Measurements from ENCODE around the gene CENPW.
A peak's percentile ranks its signal among the peaks of the same experiment; 100 is the strongest.

The CENPW gene

GRCh38 chr6:126300735-126301134 is 39.2 kb upstream of the CENPW start:
- Histone ChIP-seq H3K9me3 (ENCODE audit: insufficient read depth, low read length, severe bottlenecking) (no peaks in the 10 kb centered on the region), H3K27me3 (ENCODE audit: insufficient read depth, low read length, poor library complexity) (no peaks in the 10 kb centered on the region), H3K4me1 (ENCODE audit: insufficient read depth, low read length) (no peaks in the 10 kb centered on the region), H3K4me3 (ENCODE audit: low read depth in 1 of 2, low read length in 2 of 2) (no peak overlapping the region), H3K4me2 (ENCODE audit: insufficient read depth, low read length) (no peak overlapping the region), H2AFZ (ENCODE audit: low read depth, low read length) (no peak overlapping the region), H3K36me3 (ENCODE audit: insufficient read depth, low read length) (no peaks in the 10 kb centered on the region), H4K20me1 (ENCODE audit: insufficient read depth, low read length) (no peaks in the 10 kb centered on the region), H3K79me2 (ENCODE audit: insufficient read depth, low read length) (no peaks in the 10 kb centered on the region), H3K9ac (ENCODE audit: low read depth, low read length) (no peak overlapping the region), H3K27ac (ENCODE audit: low read length) (no peak overlapping the region)
- TF ChIP-seq CTCF (IDR thresholded peaks at IDR 0.05; ENCODE audit: borderline replicate concordance, extremely low read depth, low read length, poor library complexity, severe bottlenecking): no peak
- ATAC-seq (ENCODE audit: insufficient read depth, low read depth) (0 out of 3 replicates have a peak, but pooled peaks have one; percentile 27), DNase-seq (no peak)

- Histone ChIP-seq H3K9me3 (ENCODE audit: insufficient read depth, low read length, severe bottlenecking) (no peaks in the 10 kb centered on the region), H3K27me3 (ENCODE audit: insufficient read depth, low read length, poor library complexity) (no peaks in the 10 kb centered on the region), H3K4me1 (ENCODE audit: insufficient read depth, low read length) (no peaks in the 10 kb centered on the region), H3K4me3 (ENCODE audit: low read depth in 1 of 2, low read length in 2 of 2) (no peak overlapping the region), H3K9ac (ENCODE audit: low read depth, low read length) (no peak overlapping the region), H3K79me2 (ENCODE audit: insufficient read depth, low read length) (no peaks in the 10 kb centered on the region), H4K20me1 (ENCODE audit: insufficient read depth, low read length) (no peaks in the 10 kb centered on the region), H3K27ac (ENCODE audit: low read length) (no peak overlapping the region), H2AFZ (ENCODE audit: low read depth, low read length) (no peak overlapping the region), H3K4me2 (ENCODE audit: insufficient read depth, low read length) (no peak overlapping the region), H3K36me3 (ENCODE audit: insufficient read depth, low read length) (no peaks in the 10 kb centered on the region)
- ATAC-seq (ENCODE audit: insufficient read depth, low read depth) (no peak), DNase-seq (no peak)
- TF ChIP-seq EZH2 (IDR thresholded peaks at IDR 0.05; ENCODE audit: borderline replicate concordance, low read depth, low read length, severe bottlenecking) (no peak), CTCF (IDR thresholded peaks at IDR 0.05; ENCODE audit: borderline replicate concordance, extremely low read depth, low read length, poor library complexity, severe bottlenecking) (no peak)
These were observed 37.7 kb upstream of the CENPW start for GRCh38 chr6:126302191-126302590.

- H4K20me1 ChIP-seq (ENCODE audit: insufficient read depth, low read length): no peaks in the 10 kb centered on the region
- no peaks in the 10 kb centered on the region for H3K27me3 ChIP-seq (ENCODE audit: insufficient read depth, low read length, poor library complexity)
- ATAC-seq (ENCODE audit: insufficient read depth, low read depth): no peak
- no peaks in the 10 kb centered on the region for H3K9me3 ChIP-seq (ENCODE audit: insufficient read depth, low read length, severe bottlenecking)
- H3K36me3 ChIP-seq (ENCODE audit: insufficient read depth, low read length): no peaks in the 10 kb centered on the region
- H3K9ac ChIP-seq (ENCODE audit: low read depth, low read length): no peak overlapping the region
- no peak for DNase-seq
- no peak overlapping the region for H3K27ac ChIP-seq (ENCODE audit: low read length)
- H3K79me2 ChIP-seq (ENCODE audit: insufficient read depth, low read length): no peaks in the 10 kb centered on the region
- H2AFZ ChIP-seq (ENCODE audit: low read depth, low read length): no peak overlapping the region
- no peak overlapping the region for H3K4me2 ChIP-seq (ENCODE audit: insufficient read depth, low read length)
- TF ChIP-seq CTCF (IDR thresholded peaks at IDR 0.05; ENCODE audit: borderline replicate concordance, extremely low read depth, low read length, poor library complexity, severe bottlenecking) (no peak), EZH2 (IDR thresholded peaks at IDR 0.05; ENCODE audit: borderline replicate concordance, low read depth, low read length, severe bottlenecking) (no peak)
- H3K4me1 ChIP-seq (ENCODE audit: insufficient read depth, low read length): no peaks in the 10 kb centered on the region
- H3K4me3 ChIP-seq (ENCODE audit: low read depth in 1 of 2, low read length in 2 of 2): no peak overlapping the region
These were observed 32.1 kb upstream of the CENPW start for GRCh38 chr6:126307849-126308248.

GRCh38 chr6:126308362-126308761 is 31.6 kb upstream of the CENPW start:
- Histone ChIP-seq H3K27ac (ENCODE audit: low read length) (no peak overlapping the region), H3K4me3 (ENCODE audit: low read depth in 1 of 2, low read length in 2 of 2) (no peak overlapping the region), H2AFZ (ENCODE audit: low read depth, low read length) (no peak overlapping the region), H3K9me3 (ENCODE audit: insufficient read depth, low read length, severe bottlenecking) (no peaks in the 10 kb centered on the region), H3K27me3 (ENCODE audit: insufficient read depth, low read length, poor library complexity) (no peaks in the 10 kb centered on the region), H3K4me1 (ENCODE audit: insufficient read depth, low read length) (no peaks in the 10 kb centered on the region), H4K20me1 (ENCODE audit: insufficient read depth, low read length) (no peaks in the 10 kb centered on the region), H3K4me2 (ENCODE audit: insufficient read depth, low read length) (no peak overlapping the region), H3K9ac (ENCODE audit: low read depth, low read length) (no peak overlapping the region), H3K36me3 (ENCODE audit: insufficient read depth, low read length) (no peaks in the 10 kb centered on the region), H3K79me2 (ENCODE audit: insufficient read depth, low read length) (no peaks in the 10 kb centered on the region)
- DNase-seq (no peak), ATAC-seq (ENCODE audit: insufficient read depth, low read depth) (no peak)
- TF ChIP-seq EZH2 (IDR thresholded peaks at IDR 0.05; ENCODE audit: borderline replicate concordance, low read depth, low read length, severe bottlenecking) (no peak), CTCF (IDR thresholded peaks at IDR 0.05; ENCODE audit: borderline replicate concordance, extremely low read depth, low read length, poor library complexity, severe bottlenecking) (no peak)

All from DND-41 (cell line).